Stimulated activated memory B cell treated with anti-CD40 and anti-IgM and Interleukin-4, amounts not matched to agents 10 μg/mL and 1 μg/mL and 100 μg/mL, for 72 hours (primary cell): Measurements from ENCODE around the gene RASA3.
A peak's percentile ranks its signal among the peaks of the same experiment; 100 is the strongest.
"Not testable (repeated sequence)": the region's sequence is repeated elsewhere in the genome, so short reads cannot be mapped to it uniquely, and the experiment has no call there.

Experiments used
- ATAC-seq: fragments of 150-1000 bp; cut with Tn5 transposase; 2 replicates; pipeline ENCODE4 v1.10.0; 2021
- H3K27ac Mint-ChIP-seq: one replicate; pipeline ENCODE4 v1.8.0; 2022; ENCODE audit warnings: mild to moderate bottlenecking, mixed read lengths
- H3K27me3 Mint-ChIP-seq: one replicate; pipeline ENCODE4 v1.8.0; 2022; ENCODE audit warnings: mixed read lengths
- H3K36me3 Mint-ChIP-seq: one replicate; pipeline ENCODE4 v1.8.0; 2022; ENCODE audit warnings: mixed read lengths
- H3K4me1 Mint-ChIP-seq: one replicate; pipeline ENCODE4 v1.8.0; 2022; ENCODE audit warnings: mixed read lengths
- H3K4me3 Mint-ChIP-seq: one replicate; pipeline ENCODE4 v1.8.0; 2022; ENCODE audit warnings: mild to moderate bottlenecking, moderate library complexity, mixed read lengths
- H3K9me3 Mint-ChIP-seq: one replicate; pipeline ENCODE4 v1.8.0; 2022; ENCODE audit warnings: mixed read lengths

Gene RASA3

GRCh38 chr13:113996081-113996911 lies 136.1 kb downstream of the RASA3 start:
- Mint-ChIP-seq H3K27ac (no peak overlapping the region), H3K27me3 (no peaks in the 10 kb centered on the region), H3K4me1 (peaks cover 7% of the 10 kb centered on the region), H3K36me3 (peaks cover 52% of the 10 kb centered on the region), H3K4me3 (no peak overlapping the region), H3K9me3 (peaks cover 2% of the 10 kb centered on the region)
- ATAC-seq: no peak

GRCh38 chr13:113995051-113995601 lies 137.3 kb downstream of the RASA3 start:
- no peaks in the 10 kb centered on the region for H3K27me3 Mint-ChIP-seq
- no peak for ATAC-seq
- H3K36me3 Mint-ChIP-seq: peaks cover 56% of the 10 kb centered on the region
- no peak overlapping the region for H3K27ac Mint-ChIP-seq
- peaks cover 3% of the 10 kb centered on the region for H3K9me3 Mint-ChIP-seq
- H3K4me3 Mint-ChIP-seq: no peak overlapping the region
- peaks cover 12% of the 10 kb centered on the region for H3K4me1 Mint-ChIP-seq

DNA sequence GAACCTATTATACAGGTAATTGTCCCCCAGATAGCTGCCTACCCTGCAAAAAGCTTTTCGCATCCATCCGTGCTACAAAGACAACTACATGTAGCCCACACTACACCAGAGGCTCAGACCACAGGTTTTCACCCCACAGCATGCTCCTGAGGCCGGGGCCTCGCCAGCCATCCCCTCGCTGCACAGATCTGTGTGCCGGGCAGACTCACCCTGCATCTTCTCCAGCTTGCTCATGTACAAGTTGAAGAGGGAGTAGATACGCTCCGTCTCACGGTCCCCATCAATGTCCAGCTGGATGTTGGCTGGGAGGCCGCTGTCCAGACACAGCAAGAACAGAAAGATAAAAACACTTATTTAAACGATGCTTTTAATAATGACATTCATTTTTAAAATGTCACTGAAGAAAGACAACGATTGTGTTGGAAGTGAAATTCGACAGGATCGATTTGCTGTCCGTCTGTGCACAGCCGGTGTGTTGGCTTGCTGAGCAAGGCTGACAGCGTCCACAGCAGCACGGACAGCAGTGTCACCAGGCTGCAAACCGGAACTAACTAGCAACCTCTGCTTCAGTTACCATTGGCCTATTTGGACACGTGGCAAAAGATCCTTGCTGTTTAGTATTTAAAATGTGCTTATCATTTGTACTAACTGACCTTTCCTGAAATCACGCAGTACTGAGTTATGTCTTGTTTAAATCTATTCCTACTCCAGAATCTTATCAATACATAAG lies 140.0 kb downstream of the RASA3 start:
- Mint-ChIP-seq H3K4me3 (no peak overlapping the region), H3K27me3 (no peaks in the 10 kb centered on the region), H3K27ac (no peak overlapping the region), H3K9me3 (peaks cover 20% of the 10 kb centered on the region), H3K4me1 (peaks cover 20% of the 10 kb centered on the region), H3K36me3 (peaks cover 52% of the 10 kb centered on the region)
- ATAC-seq: no peak

GRCh38 chr13:113991676-113992179 lies 140.7 kb downstream of the RASA3 start:
- peaks cover 47% of the 10 kb centered on the region for H3K36me3 Mint-ChIP-seq
- peaks cover 20% of the 10 kb centered on the region for H3K9me3 Mint-ChIP-seq
- H3K4me1 Mint-ChIP-seq: peaks cover 20% of the 10 kb centered on the region
- no peaks in the 10 kb centered on the region for H3K27me3 Mint-ChIP-seq
- no peak overlapping the region for H3K27ac Mint-ChIP-seq
- no peak for ATAC-seq
- H3K4me3 Mint-ChIP-seq: no peak overlapping the region

DNA sequence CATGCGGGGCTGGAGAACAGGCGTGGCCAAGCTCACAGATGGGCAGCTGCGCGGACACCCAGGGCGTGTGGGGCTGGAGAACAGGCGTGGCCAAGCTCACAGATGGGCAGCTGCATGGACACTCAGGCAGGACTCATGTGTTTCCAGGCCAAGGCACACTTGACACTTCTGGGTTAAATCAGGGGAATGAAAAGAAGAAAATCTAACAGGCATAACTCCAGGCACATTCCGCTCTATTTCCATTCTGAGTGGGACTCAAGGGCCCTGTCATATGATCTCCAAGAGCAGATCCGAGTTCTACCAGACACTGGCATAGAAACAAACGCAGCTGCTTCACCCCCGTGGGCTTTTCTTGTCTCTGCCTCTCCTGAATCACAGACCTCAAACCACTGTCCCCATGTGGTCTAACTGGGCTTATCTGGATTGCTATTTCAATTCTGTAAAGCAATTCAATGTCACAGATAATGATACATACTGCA lies 141.2 kb downstream of the RASA3 start:
- Mint-ChIP-seq H3K36me3 (peaks cover 47% of the 10 kb centered on the region), H3K27me3 (no peaks in the 10 kb centered on the region), H3K27ac (no peak overlapping the region), H3K4me1 (peaks cover 20% of the 10 kb centered on the region), H3K9me3 (peaks cover 20% of the 10 kb centered on the region), H3K4me3 (no peak overlapping the region)
- no peak for ATAC-seq

DNA sequence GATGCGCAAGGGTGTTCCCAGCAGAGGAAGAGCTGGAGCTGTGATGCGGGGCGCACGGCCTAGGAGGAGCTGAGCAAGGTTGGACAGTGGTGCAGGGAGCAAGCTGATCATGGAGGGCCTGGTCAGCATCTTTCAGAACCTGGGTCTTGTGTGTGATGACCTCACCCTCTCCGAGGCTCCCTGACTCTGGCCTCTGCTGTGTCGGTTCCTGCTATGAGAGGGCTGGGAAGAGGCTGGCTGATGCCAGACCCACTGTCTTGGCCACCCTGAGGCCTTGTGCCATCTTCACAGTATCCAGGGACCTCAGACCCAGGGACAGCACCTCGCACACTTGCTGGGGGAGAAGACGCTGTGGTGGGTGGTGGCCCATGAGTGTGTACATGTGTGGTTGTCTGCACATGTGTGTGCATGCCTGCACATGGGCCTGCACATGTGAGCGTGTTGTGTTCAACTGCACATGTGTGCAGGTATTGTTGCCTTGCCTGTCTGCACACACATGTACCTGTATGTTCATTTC lies 142.0 kb downstream of the RASA3 start:
- peaks cover 47% of the 10 kb centered on the region for H3K36me3 Mint-ChIP-seq
- peak overlapping the region; percentile 80 for H3K27ac Mint-ChIP-seq
- peaks cover 20% of the 10 kb centered on the region for H3K9me3 Mint-ChIP-seq
- no peaks in the 10 kb centered on the region for H3K27me3 Mint-ChIP-seq
- H3K4me3 Mint-ChIP-seq: no peak overlapping the region
- peaks cover 20% of the 10 kb centered on the region for H3K4me1 Mint-ChIP-seq
- ATAC-seq: no peak

- Mint-ChIP-seq H3K4me3 (no peak overlapping the region), H3K27ac (peak overlapping the region; percentile 80), H3K4me1 (peaks cover 20% of the 10 kb centered on the region), H3K9me3 (peaks cover 20% of the 10 kb centered on the region), H3K36me3 (peaks cover 44% of the 10 kb centered on the region), H3K27me3 (no peaks in the 10 kb centered on the region)
- ATAC-seq: no peak
Measured at GRCh38 chr13:113989585-113990300, 142.7 kb downstream of the RASA3 start.

- peak overlapping the region; percentile 80 for H3K27ac Mint-ChIP-seq
- H3K36me3 Mint-ChIP-seq: peaks cover 44% of the 10 kb centered on the region
- H3K4me1 Mint-ChIP-seq: peaks cover 20% of the 10 kb centered on the region
- not testable (repeated sequence) for H3K27me3 Mint-ChIP-seq, ATAC-seq, H3K4me3 Mint-ChIP-seq
- H3K9me3 Mint-ChIP-seq: peaks cover 24% of the 10 kb centered on the region
Measured at GRCh38 chr13:113988859-113989258, 143.6 kb downstream of the RASA3 start.

- no peak overlapping the region for H3K4me3 Mint-ChIP-seq
- H3K36me3 Mint-ChIP-seq: peaks cover 65% of the 10 kb centered on the region
- H3K27me3 Mint-ChIP-seq: no peaks in the 10 kb centered on the region
- H3K9me3 Mint-ChIP-seq: peaks cover 6% of the 10 kb centered on the region
- ATAC-seq: no peak
- H3K27ac Mint-ChIP-seq: no peak overlapping the region
- H3K4me1 Mint-ChIP-seq: peaks cover 6% of the 10 kb centered on the region
Measured at GRCh38 chr13:113982296-113982661, 150.1 kb downstream of the RASA3 start.

DNA sequence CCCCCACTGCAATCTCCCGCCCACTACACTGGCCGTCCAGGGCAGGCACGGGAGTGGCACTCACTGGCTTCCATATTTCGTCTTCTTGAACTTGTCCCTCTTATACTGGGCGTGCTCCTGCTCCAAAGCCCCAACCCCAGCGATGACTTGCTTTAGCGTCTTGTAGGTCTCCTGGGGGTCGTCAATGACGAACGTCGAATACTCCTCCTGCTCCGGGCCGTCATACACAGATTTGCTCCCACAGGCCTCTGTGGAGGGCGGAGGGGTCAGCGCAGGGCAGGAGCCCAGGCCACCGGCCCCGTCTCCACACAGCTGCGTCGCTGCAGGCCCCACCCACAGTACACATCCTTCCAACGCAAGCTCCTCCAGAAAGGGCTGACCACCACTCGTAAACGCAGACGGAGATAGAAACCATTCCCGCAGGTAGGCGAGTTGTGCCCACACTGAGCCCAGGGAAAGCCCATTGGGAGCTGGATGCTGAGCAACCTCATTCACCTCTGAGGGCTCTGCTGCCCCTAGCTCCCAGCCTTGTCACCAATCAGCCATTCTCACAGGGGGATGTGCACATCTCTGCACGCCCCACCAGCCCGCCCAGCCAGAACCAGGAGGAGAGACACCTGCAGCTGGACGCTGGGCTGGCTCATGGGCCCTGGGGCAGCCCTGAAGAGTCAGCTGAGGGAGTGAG lies 150.7 kb downstream of the RASA3 start:
- peaks cover 70% of the 10 kb centered on the region for H3K36me3 Mint-ChIP-seq
- no peaks in the 10 kb centered on the region for H3K27me3 Mint-ChIP-seq
- H3K4me3 Mint-ChIP-seq: no peak overlapping the region
- no peak overlapping the region for H3K27ac Mint-ChIP-seq
- ATAC-seq: no peak
- H3K4me1 Mint-ChIP-seq: peaks cover 6% of the 10 kb centered on the region
- peaks cover 6% of the 10 kb centered on the region for H3K9me3 Mint-ChIP-seq

GRCh38 chr13:113981194-113981605 lies 151.2 kb downstream of the RASA3 start:
- Mint-ChIP-seq H3K4me1 (peaks cover 6% of the 10 kb centered on the region), H3K27ac (peak overlapping the region; percentile 7)

GRCh38 chr13:113980489-113981064 lies 151.8 kb downstream of the RASA3 start:
- no peak overlapping the region for H3K4me3 Mint-ChIP-seq
- no peak for ATAC-seq
- H3K27ac Mint-ChIP-seq: peak overlapping the region; percentile 7
- peaks cover 6% of the 10 kb centered on the region for H3K9me3 Mint-ChIP-seq
- H3K27me3 Mint-ChIP-seq: no peaks in the 10 kb centered on the region
- peaks cover 76% of the 10 kb centered on the region for H3K36me3 Mint-ChIP-seq
- peaks cover 6% of the 10 kb centered on the region for H3K4me1 Mint-ChIP-seq

More at GRCh38 chr13:113981194-113981605, 151.2 kb downstream of the RASA3 start:
- Mint-ChIP-seq H3K4me3 (no peak overlapping the region), H3K36me3 (peaks cover 76% of the 10 kb centered on the region), H3K27me3 (no peaks in the 10 kb centered on the region), H3K9me3 (peaks cover 6% of the 10 kb centered on the region)
- ATAC-seq: no peak

GRCh38 chr13:113979791-113980471 lies 152.5 kb downstream of the RASA3 start:
- Mint-ChIP-seq H3K4me1 (peaks cover 6% of the 10 kb centered on the region), H3K27me3 (no peaks in the 10 kb centered on the region), H3K9me3 (peaks cover 6% of the 10 kb centered on the region), H3K36me3 (peaks cover 76% of the 10 kb centered on the region), H3K4me3 (no peak overlapping the region), H3K27ac (peak overlapping the region; percentile 7)
- ATAC-seq: peak; percentile 24
